ENCODE data around the gene ITGB4.

The ITGB4 gene

DNA sequence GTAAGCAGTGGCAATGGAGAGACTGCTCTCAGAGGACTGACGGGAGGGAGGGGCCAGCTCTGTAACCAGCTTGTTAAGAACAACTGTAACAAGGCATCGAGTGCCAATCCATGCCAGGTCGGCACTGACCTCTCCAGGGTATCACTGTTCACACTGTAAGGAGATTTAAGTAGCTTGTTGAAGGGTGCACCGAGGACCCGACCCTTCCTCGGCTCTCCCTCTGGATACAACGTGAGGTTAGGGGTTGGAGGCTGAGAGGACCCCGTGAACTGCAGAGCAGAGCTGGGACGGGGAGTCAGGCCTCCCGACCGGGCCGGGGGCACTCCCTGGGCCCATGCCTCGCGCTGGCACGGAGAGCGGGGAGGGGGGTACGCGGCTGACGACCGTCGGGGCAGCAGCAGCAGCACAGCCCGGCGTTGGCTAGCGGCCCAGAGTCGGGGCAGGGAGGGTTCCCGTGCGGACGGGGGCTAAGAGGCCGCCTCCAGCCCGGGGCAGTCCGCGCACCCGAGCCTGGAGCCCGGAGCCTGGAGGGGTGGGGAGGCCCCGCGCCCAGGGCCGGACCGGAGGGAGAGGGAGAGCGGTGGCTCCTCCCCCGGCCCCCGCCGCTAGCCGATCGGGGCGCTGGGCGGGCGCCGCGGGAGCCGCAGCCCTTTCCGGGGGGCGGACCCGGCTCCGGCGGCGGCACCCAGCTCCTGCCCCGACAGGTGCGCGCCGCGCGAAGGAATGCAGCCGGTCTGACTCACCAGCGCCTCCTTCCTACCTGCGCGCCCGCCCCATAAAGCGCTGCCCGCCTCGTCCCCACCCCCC, at the start of gene ITGB4:
Gene ITGB4, plus strand, starts transcription at position 804 of the 807 bp plus-strand sequence. CDS start 3,245 bp downstream, outside the sequence.
- no peak for DNase-seq

DNA sequence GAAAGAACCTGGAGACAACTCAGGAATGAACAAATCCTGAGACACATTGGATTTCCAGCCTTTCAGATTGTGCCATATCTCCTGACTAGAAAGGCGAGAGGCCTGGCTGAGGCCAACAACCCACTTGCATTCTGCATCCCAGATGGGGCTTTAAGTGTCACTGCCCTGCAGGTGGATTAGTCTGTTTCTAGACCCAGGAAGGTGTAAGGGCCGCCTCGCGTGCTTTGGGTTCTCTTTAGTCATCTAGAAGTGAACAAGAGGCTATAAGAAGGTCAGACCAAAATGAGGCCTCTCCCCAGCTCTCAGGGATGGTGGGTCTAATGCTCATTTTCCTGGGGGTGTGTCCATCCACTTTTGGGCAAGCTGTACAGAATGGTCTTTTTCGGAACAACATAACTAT, 49.2 kb upstream of the ITGB4 start:
- no peak for DNase-seq

DNA sequence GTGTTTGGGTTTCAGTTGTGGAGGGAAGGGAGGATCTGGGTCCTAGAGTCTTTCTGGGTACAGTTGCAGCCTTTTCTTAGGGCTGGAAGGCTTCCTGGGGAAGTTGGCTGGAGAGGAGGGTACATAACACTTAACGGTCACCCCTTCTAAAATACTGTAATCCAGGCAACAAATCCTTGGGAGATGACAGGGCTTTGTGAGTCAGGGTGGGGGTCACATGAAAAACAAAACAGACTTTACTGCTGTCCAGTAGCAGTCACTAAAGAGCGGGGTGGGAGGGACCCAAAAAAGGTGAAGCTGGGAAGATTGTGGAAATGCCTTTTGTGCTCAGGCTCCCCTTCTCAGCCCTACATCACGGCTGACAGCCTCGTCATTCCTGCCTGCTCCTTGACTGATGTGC, 47.8 kb upstream of the ITGB4 start:
- no peak for DNase-seq

GRCh38 chr17:75676461-75676860, 44.8 kb upstream of the ITGB4 start:
- no peak for DNase-seq

GRCh38 chr17:75679706-75680211, 41.5 kb upstream of the ITGB4 start:
- DNase-seq = no peak

- no peak for DNase-seq
Observed at GRCh38 chr17:75680431-75680830, 40.8 kb upstream of the ITGB4 start.

DNA sequence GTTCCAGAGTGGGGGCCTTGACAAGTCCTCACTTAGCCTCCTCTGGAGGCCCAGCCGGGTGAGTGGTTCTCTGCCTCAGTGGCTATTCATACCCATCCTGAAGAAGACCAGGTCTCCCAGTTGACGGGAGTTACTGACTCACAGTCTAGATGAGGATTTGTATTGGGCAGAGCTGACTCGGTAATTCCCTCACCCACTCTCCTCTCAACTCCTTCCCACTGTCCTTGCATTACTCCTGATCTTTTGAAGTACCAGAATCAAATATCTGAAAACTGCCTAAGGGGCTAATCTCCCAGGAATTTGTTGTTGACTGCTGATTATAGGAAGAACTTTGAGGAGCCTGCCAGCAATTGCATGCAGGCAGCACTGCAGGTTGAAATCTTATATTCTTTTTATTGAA, 40.0 kb upstream of the ITGB4 start:
- DNase-seq = no peak

DNA sequence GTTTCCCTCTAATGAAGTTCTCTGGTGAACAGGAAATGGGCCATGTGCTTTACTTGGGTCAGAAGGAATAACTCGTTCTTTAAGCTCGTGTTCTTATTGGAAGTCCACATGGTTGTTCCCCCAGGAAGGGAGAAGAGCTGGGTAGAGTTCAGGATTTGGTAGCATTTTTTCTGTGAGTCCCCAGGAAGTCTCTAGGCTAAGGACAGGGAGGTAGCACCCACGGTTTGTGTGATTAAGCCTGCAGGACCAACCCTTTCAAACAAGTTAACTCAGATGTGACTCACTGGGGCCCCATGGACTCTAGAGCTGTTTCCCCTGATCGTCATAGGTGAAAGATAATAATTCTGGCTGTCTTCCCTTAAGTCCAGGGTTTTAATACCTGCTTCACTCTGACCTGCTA, 37.7 kb upstream of the ITGB4 start:
- DNase-seq = no peak

DNA sequence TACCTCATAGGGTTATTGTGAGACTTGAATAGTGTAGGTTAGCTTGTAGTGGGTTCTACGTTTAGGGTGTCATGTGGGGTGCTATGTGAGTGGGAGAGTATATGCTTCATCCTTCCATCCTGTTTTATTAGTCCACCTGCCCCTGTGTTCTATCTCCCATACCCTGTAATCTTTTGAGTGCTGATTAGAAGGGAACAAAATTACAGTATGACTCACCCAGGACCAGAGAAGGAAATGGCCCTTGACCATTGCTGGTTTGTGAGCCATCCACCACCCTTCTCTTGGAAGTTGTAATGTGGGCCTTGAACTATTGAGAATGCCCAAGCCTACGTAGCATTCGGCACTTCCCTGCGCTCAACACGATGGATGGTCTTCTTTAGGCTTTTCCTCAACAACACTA, 37.0 kb upstream of the ITGB4 start:
- no peak for DNase-seq

DNA sequence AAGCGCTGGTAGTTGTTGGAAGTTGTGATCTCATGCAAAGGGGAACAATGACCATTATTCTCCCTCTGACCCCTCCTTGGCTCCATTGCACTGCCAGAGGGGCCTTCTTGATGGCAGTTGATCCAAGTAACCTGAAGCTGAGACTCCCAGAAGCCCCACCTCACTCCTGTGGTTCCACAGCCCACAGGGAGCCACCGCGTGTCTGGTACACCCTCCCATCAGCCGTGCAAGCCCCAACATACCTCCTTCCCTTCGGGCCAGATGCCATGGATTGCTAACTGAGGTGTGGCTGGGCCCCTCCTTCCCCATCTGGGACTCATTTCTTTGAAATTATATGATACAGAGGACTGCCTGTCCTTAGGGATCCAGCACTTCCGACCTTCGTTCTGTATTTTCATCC, 36.3 kb upstream of the ITGB4 start:
- no peak for DNase-seq

- no peak for DNase-seq
Observed at GRCh38 chr17:75685499-75685898, 35.8 kb upstream of the ITGB4 start.

DNA sequence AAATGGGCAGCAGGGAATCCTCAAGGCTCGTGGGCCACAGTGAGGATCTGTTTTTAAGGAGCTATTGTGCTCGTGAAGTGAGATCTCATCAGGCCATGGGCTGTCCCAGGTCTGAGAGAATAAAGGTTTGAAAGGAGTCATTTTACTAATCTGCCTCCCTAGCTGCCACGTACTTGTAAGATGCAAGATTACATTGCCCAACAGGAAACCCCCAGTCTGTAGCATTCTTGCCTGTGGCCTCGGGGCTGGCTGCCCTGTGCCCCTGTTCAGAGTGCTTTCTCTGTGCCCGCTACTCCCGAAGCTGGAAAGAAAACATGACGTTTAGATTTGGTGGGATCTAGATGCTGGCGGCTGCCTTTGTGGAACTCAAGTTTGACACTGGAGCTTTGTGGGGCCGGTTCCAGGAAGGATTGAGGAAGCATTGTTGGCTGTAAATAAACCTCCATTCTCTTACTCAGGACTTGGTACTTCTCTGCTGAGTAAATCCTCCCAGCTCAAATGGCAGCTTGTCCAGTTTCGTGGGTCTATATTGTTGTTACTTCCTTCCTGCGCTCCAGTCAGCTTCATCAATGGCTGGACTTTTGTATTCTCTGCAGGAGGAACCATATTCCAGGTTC, 32.9 kb upstream of the ITGB4 start:
- no peak for DNase-seq

- DNase-seq = no peak
Observed at GRCh38 chr17:75689441-75689873, 31.8 kb upstream of the ITGB4 start.

GRCh38 chr17:75691371-75691791, 29.9 kb upstream of the ITGB4 start:
- no peak for DNase-seq

GRCh38 chr17:75691801-75692626, 29.2 kb upstream of the ITGB4 start:
- no peak for DNase-seq

DNA sequence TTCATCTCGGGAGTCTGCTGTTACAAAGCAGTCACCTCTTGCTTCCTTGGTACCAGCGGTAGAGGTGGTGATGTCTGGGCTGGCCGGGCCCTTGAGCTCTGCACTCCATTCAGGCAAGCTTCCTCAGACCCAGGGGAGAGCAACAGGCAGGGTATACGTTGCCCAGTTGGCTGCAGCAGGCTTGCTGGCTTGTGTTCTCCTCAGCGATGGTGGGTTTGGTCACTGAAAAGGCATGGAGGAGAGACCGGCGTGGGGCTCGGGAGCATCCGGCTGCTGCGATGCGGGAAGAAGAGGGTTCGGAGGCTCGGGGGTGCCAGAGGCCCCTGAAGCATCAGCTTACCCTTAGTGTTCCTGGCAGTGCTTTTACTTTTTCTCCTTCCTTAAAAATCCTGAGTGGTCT, 28.3 kb upstream of the ITGB4 start:
- no peak for DNase-seq

- DNase-seq = peak; percentile 55
Observed at GRCh38 chr17:75693500-75694481, 27.5 kb upstream of the ITGB4 start.

- no peak for DNase-seq
Observed at GRCh38 chr17:75694536-75694935, 26.7 kb upstream of the ITGB4 start.

GRCh38 chr17:75695141-75695829, 26.0 kb upstream of the ITGB4 start:
- DNase-seq = no peak

DNA sequence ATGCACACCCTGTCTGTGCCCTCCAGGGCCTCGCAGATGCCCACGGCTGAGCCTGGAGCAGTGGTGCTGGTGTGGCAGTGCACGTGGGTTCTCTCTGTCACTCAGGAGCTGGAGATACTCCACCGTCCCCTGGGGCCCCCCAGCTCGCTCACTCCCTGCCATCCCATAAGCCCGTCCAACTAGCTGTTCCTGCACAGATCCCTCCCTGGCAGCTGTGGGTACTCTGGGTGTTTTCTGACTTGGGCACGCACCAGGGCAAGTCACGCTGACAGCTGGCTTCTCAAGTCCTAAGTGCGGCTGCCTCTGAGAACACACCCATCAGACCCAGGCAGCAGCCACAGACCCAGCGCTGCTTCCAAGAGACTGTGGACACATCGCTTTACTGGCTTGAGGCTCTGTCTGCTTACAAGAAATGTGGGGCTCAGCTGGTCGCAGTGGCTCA, 25.4 kb upstream of the ITGB4 start:
- DNase-seq = no peak

- no peak for DNase-seq
Observed at GRCh38 chr17:75697651-75698291, 23.5 kb upstream of the ITGB4 start.

All from NCI-H2107 (cell line).